Gastroesophageal sphincter (tissue), 4 donors: ENCODE measurements around the gene KLHL29. TPM values are rescaled to one million over a fixed set of nuclear protein-coding genes. Genes with fewer than 3 reads are reported as not detected.
A peak's percentile ranks its signal among the peaks of the same experiment; 100 is the strongest.

Source experiments
- ATAC-seq: fragments of 150-250 bp; one replicate; pipeline ENCODE4 v1.9.1; 2016; ENCODE audit warnings: mild to moderate bottlenecking, moderate library complexity
- H3K27ac ChIP-seq, 4 donors: fragments of 200-600 bp; sonication (generic) in 3 of 4; 1 replicate in 3 of 4; 2 replicates in 1 of 4; pipeline ENCODE4 v1.5.1; 2016 to 2019
- H3K27me3 ChIP-seq: fragments of 200-600 bp; sonication (generic); one replicate; pipeline ENCODE4 v1.5.1; 2019
- H3K36me3 ChIP-seq, 2 donors: fragments of 200-600 bp; sonication (generic); one replicate each; pipeline ENCODE4 v1.5.1; 2019; ENCODE audit warnings: control low read depth in 1 of 2
- H3K4me1 ChIP-seq, 3 donors: fragments of 200-600 bp; sonication (generic); 1 replicate in 2 of 3; 2 replicates in 1 of 3; pipeline ENCODE4 v1.5.1; 2016 to 2019; ENCODE audit warnings: control low read depth in 2 of 3
- H3K4me3 ChIP-seq, 2 donors: fragments of 200-600 bp; sonication (generic); one replicate each; pipeline ENCODE4 v1.5.1; 2019; ENCODE audit warnings: mild to moderate bottlenecking in 1 of 2, moderate library complexity in 1 of 2
- H3K9me3 ChIP-seq, 3 donors: fragments of 200-600 bp; sonication (generic); one replicate each; pipeline ENCODE4 v1.5.1; 2017 to 2019; ENCODE audit warnings: control low read depth in 2 of 3
- EP300 ChIP-seq: sonication (generic); formaldehyde crosslinking; IDR thresholded peaks from one replicate; pipeline ENCODE4 v1.6.1; 2017; ENCODE audit warnings: antibody characterized with exemption, mild to moderate bottlenecking
- POLR2A ChIP-seq, 2 donors: fragments of 450-650 bp; IDR thresholded peaks; one replicate each; pipeline ENCODE4 v1.6.1; 2017; ENCODE audit warnings: antibody characterized with exemption in 2 of 2, mild to moderate bottlenecking in 2 of 2, moderate library complexity in 1 of 2
- POLR2AphosphoS5 ChIP-seq: sonication (generic); formaldehyde crosslinking; IDR thresholded peaks from one replicate; pipeline ENCODE4 v1.6.1; 2017; ENCODE audit warnings: antibody characterized with exemption
- WGBS, 2 donors: methylation state at CpG; one replicate each; pipeline ENCODE4 v1.1.5; 2018; ENCODE audit warnings: low coverage in 1 of 2; 5-methylcytosine and 5-hydroxymethylcytosine counted together
- total RNA-seq, 4 donors: library from RNA; depleted of rRNA; stranded (reverse); fragments of >200 nt; gene quantifications; one replicate each; pipeline ENCODE4 v1.1.0, GENCODE V29; 2016
- TF ChIP-seq, protein P1 (sequence below), 4 experiments: fragments of 200-600 bp in 2 of 4; fragments of 450-650 bp in 2 of 4; sonication (generic) in 1 of 4; IDR thresholded peaks; one replicate each; pipeline ENCODE4 v1.5.1; 2017 to 2019; ENCODE audit warnings: antibody characterized with exemption in 4 of 4, mild to moderate bottlenecking in 2 of 4, moderate library complexity in 2 of 4

KLHL29 gene
- total RNA-seq, 4 donors from 2014 or later: 15.2 to 31.5 (median 24.2) TPM

DNA sequence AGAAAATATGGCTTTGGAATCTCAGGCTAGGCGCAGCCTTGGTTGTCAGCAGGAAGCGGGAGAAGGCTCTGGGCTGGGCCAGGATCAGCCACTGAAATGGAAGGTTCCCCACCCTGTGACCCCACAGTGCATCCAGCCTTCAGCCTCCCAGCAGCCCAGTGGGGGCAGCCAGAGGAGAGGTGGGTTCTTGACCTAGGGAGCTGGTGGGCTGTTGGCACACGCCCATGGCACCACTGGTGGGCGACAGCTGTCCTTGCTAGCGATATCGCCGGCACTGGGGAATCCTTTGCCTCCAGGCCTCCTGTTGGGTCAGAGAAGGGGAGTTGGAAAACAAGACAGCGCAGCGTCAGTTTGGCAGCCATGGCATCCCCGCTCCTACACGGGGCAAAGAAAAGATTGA, 92.4 kb downstream of the KLHL29 start:
- no peak overlapping the region for H3K4me3 ChIP-seq
- no peaks in the 10 kb centered on the region for H3K27me3 ChIP-seq
- H3K9me3 ChIP-seq: no peaks in the 10 kb centered on the region
- no peak for ATAC-seq
- H3K36me3 ChIP-seq: peaks cover 0 to 17% of the 10 kb centered on the region in 2 donors
- WGBS, 2 donors: 98% methylated on average over 7 of the region's 11 CpGs; no CpG with 5 or more reads in 1 of the 2 donors
- TF ChIP-seq, protein P1, sequence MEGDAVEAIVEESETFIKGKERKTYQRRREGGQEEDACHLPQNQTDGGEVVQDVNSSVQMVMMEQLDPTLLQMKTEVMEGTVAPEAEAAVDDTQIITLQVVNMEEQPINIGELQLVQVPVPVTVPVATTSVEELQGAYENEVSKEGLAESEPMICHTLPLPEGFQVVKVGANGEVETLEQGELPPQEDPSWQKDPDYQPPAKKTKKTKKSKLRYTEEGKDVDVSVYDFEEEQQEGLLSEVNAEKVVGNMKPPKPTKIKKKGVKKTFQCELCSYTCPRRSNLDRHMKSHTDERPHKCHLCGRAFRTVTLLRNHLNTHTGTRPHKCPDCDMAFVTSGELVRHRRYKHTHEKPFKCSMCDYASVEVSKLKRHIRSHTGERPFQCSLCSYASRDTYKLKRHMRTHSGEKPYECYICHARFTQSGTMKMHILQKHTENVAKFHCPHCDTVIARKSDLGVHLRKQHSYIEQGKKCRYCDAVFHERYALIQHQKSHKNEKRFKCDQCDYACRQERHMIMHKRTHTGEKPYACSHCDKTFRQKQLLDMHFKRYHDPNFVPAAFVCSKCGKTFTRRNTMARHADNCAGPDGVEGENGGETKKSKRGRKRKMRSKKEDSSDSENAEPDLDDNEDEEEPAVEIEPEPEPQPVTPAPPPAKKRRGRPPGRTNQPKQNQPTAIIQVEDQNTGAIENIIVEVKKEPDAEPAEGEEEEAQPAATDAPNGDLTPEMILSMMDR (IDR thresholded peaks at IDR 0.05): no peak
- TF ChIP-seq POLR2A (IDR thresholded peaks at IDR 0.05) (no peak), EP300 (no peak), POLR2AphosphoS5 (no peak)
- no peak overlapping the region for H3K27ac ChIP-seq
- H3K4me1 ChIP-seq: peaks cover 0 to 23% (median 0%) of the 10 kb centered on the region in 3 donors

DNA sequence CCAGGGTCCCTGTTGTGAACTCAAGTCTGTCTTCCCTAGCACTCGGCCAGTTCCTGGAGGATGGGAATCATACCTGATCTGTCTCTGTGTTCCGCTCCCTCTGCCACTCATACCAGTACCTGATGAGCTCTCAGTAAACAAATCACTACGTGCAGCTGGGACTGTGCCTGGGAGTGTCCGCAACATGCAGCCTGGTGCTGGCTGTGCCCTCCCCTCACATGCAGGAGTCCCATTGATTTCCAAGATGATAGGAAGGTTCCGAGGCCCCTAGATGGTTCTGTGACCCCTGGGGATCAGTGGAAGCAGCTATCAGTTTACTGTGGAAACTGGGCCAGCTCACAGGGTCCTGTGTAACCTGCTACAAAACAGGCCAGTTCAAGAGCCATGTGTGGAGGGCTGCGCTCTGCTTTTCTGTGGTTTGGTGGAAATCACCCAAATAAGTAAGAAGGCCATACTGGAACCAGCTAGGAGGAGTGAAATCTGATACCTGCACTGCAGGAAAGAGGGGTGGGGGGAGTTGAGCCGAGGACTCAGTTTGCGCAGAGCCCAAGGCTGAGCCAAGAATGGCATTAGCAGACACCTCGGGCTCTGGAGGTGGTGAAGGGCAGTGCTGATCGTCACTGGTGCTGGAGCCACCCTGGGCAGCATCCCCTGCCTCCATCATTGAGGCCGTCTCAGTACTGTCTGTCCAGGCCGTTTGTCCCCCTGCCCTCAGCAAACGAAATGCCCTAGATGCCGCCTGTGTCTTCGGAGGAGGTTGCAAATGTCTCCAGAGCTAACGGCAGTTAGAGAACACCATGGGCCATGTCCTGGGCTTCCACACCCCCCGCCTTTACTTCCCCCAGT, 93.3 kb downstream of the KLHL29 start:
- TF ChIP-seq POLR2AphosphoS5 (no peak), POLR2A (IDR thresholded peaks at IDR 0.05) (no peak), EP300 (no peak)
- TF ChIP-seq, protein P1 (IDR thresholded peaks at IDR 0.05): no peak
- Histone ChIP-seq H3K4me3 (no peak overlapping the region), H3K27me3 (no peaks in the 10 kb centered on the region), H3K36me3 (peaks cover 0 to 22% of the 10 kb centered on the region in 2 donors), H3K4me1 (peaks cover 0 to 23% (median 0%) of the 10 kb centered on the region in 3 donors), H3K27ac (no peak overlapping the region), H3K9me3 (no peaks in the 10 kb centered on the region)
- 90 to 100% methylated on average over 2 of the region's 17 CpGs for WGBS, 2 donors
- no peak for ATAC-seq

DNA sequence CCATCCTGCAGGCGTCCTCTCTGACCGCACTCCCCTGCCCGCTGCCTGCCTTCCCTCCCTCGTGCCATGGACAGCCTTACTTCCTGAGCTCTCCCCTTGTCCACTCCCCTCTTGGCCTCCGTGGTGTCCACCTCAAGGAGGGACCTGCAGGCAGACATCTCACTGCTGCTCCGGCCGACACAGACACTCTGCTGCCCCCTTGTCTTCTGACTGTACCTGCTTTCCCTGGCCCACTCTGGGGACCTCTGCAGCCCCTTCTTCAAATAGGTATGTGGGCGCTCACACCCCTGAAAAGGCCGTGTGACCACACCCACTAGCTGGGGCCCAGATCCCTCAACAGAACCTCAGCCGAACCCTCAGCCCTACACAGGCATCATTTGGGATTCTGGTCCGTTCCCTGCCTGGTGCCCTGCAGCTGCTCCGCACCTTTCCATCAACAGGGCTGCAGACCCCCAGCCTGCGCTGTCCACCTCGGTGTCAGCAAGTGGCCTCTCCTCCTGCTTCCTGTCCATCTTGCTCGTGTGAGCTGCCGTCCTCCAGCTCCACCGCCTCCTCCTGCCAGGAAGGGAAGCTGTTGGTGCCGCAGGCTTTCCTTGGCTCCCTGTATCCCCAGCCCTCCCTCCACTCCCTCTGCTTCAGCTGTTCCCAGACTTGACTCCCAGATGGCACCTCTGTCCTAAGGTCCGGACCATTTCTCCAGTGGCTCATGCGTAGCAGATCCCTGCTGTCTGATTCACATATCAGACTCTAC, 94.1 kb downstream of the KLHL29 start:
- WGBS, 2 donors: 84 to 85% methylated on average over 14 to 15 of the region's 20 CpGs
- no peaks in the 10 kb centered on the region for H3K27me3 ChIP-seq
- H3K36me3 ChIP-seq: peaks cover 0 to 22% of the 10 kb centered on the region in 2 donors
- H3K9me3 ChIP-seq: no peaks in the 10 kb centered on the region
- no peak for TF ChIP-seq POLR2A (IDR thresholded peaks at IDR 0.05)
- peaks cover 0 to 23% (median 0%) of the 10 kb centered on the region in 3 donors for H3K4me1 ChIP-seq
- ATAC-seq: no peak
- peak overlapping the region in 1 of 4 donors; percentile 84 for H3K27ac ChIP-seq
- H3K4me3 ChIP-seq: no peak overlapping the region

DNA sequence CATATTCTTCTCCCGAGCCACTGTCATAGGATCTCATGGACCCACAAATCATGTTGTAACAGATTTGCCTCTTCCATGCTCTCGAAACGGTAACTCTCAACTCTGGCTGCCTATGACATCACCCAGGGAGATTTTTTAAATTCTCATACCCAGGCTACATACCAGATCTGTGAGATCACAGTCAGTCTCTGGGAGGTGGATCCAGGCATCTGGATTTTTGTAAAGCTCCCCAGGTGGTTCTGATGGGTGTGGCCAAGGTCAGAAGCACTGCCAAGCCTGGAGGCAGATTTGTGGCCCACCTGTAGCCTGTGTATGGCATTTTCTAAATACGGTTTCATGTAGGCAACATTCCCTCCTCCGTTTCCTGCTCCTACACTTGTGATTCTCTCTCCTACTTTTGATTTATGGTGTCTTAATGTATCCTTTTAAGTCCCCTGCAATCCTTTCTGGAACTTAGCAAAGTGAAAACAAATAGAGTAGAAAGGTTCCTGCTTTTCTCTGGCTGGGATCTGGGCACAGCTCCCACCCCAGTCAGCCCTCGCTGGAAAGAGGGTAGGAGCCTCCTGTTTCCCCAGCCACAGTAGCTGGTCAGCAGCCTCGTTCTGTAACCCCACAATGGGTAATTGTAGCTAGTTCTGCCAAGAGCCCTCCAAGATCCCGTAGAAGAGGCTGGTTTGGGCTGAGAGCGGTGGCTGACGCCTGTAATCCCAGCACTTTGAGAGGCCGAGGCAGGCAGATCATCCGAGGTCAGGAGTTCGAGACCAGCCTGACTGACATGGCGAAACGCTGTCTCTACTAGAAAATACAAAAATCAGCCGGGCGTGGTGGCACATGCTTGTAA, 96.2 kb downstream of the KLHL29 start:
- Histone ChIP-seq H3K4me1 (peaks cover 0 to 37% (median 0%) of the 10 kb centered on the region in 3 donors), H3K27ac (peak overlapping the region; percentile 40 to 84 (median 80)), H3K4me3 (no peak overlapping the region), H3K36me3 (peaks cover 0 to 18% of the 10 kb centered on the region in 2 donors), H3K27me3 (no peaks in the 10 kb centered on the region), H3K9me3 (no peaks in the 10 kb centered on the region)
- 0 to 49% methylated on average over 4 to 12 of the region's 17 CpGs for WGBS, 2 donors
- TF ChIP-seq EP300 (no peak), POLR2AphosphoS5 (peak; percentile 63)
- ATAC-seq: peak; percentile 88

DNA sequence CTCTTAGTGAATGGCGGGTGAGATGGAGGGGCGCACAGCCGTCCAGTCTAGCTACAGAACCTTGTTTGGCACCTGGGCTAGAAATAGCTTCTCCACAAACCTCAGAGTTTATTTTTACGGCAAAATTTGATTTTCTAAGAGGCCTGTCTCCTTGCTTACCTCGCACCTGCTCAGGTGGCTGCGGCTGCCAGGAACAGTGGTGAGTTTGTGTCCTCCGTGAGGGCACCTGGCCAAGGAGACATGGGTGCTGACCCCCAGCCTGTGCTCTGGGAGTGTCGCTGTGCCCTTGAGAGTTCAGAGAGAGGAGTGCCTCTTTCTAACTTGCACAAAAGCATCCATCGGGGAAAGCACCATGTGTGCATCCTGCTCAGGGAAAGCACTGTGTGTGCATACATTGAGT, 97.2 kb downstream of the KLHL29 start:
- WGBS, 2 donors: 88% methylated on average over 5 of the region's 9 CpGs; no CpG with 5 or more reads in 1 of the 2 donors
- Histone ChIP-seq H3K9me3 (no peaks in the 10 kb centered on the region), H3K36me3 (peaks cover 0 to 13% of the 10 kb centered on the region in 2 donors), H3K4me1 (peaks cover 0 to 47% (median 6%) of the 10 kb centered on the region in 3 donors), H3K27me3 (no peaks in the 10 kb centered on the region), H3K27ac (peak overlapping the region in 2 of 4 donors; percentile 18 to 84), H3K4me3 (no peak overlapping the region)
- ATAC-seq: no peak
- TF ChIP-seq POLR2AphosphoS5 (no peak), EP300 (no peak), POLR2A (IDR thresholded peaks at IDR 0.05) (no peak)
- TF ChIP-seq, protein P1 (IDR thresholded peaks at IDR 0.05): no peak
